Astrocyte (in vitro differentiated cells and primary cell): ENCODE measurements around the gene SLC25A29. TPM values are rescaled to one million over a fixed set of nuclear protein-coding genes. Genes with fewer than 3 reads are reported as not detected.

Experiments
- DNase-seq: peaks from one replicate; pipeline ENCODE4 v3.0.0-alpha.2; 2010; ENCODE audit warnings: low read depth
- FAIRE-seq: peaks from 2 replicates; lab custom pipeline; 2011; peaks lifted over from hg19 to GRCh38; lab: Jason Lieb, UNC
- H2AFZ ChIP-seq: 2 replicates; pipeline ENCODE4 v1.6.0; 2012; ENCODE audit warnings: low read depth, low read length, inconsistent platforms
- H3K27ac ChIP-seq: 2 replicates; pipeline ENCODE4 v1.5.1; 2011; ENCODE audit warnings: low read depth, low read length, inconsistent platforms
- H3K27me3 ChIP-seq: 2 replicates; pipeline ENCODE4 v1.6.0; 2011; ENCODE audit warnings: low read length, inconsistent platforms; ENCODE audit not compliant: insufficient read depth
- H3K36me3 ChIP-seq: 2 replicates; pipeline ENCODE4 v1.5.1; 2011; ENCODE audit warnings: low read length, inconsistent platforms; ENCODE audit not compliant: insufficient read depth
- H3K4me1 ChIP-seq: 2 replicates; pipeline ENCODE4 v1.5.1; 2011; ENCODE audit warnings: low read length, inconsistent platforms; ENCODE audit not compliant: insufficient read depth
- H3K4me2 ChIP-seq: 2 replicates; pipeline ENCODE4 v1.6.0; 2012; ENCODE audit warnings: low read length, inconsistent platforms
- H3K4me3 ChIP-seq: 2 replicates; pipeline ENCODE4 v1.5.1; 2011; ENCODE audit warnings: low read depth, mild to moderate bottlenecking, low read length, inconsistent platforms; ENCODE audit not compliant: insufficient read depth
- H3K79me2 ChIP-seq: 2 replicates; pipeline ENCODE4 v1.6.0; 2012; ENCODE audit warnings: mild to moderate bottlenecking, low read length, inconsistent platforms; ENCODE audit not compliant: insufficient read depth
- H3K9ac ChIP-seq: 2 replicates; pipeline ENCODE4 v1.6.0; 2012; ENCODE audit warnings: mild to moderate bottlenecking, low read length, inconsistent platforms
- H3K9me3 ChIP-seq: 2 replicates; pipeline ENCODE4 v1.5.1; 2012; ENCODE audit warnings: low read depth, mild to moderate bottlenecking, low read length, inconsistent platforms; ENCODE audit not compliant: insufficient read depth
- H4K20me1 ChIP-seq: 2 replicates; pipeline ENCODE4 v1.6.0; 2012; ENCODE audit warnings: low read length, inconsistent platforms; ENCODE audit not compliant: insufficient read depth
- H3K27ac Mint-ChIP-seq: one replicate; pipeline ENCODE4 v1.8.0; 2021; ENCODE audit warnings: mild to moderate bottlenecking, mixed read lengths; ENCODE audit not compliant: unreplicated experiment
- H3K27me3 Mint-ChIP-seq: one replicate; pipeline ENCODE4 v1.8.0; 2021; ENCODE audit warnings: low read depth, mixed read lengths; ENCODE audit not compliant: unreplicated experiment
- H3K36me3 Mint-ChIP-seq: one replicate; pipeline ENCODE4 v1.8.0; 2021; ENCODE audit warnings: low read depth, mixed read lengths; ENCODE audit not compliant: unreplicated experiment
- H3K4me1 Mint-ChIP-seq: one replicate; pipeline ENCODE4 v1.8.0; 2021; ENCODE audit warnings: low read depth, mixed read lengths; ENCODE audit not compliant: unreplicated experiment
- H3K4me3 Mint-ChIP-seq: one replicate; pipeline ENCODE4 v1.8.0; 2021; ENCODE audit warnings: mild to moderate bottlenecking, moderate library complexity, mixed read lengths; ENCODE audit not compliant: unreplicated experiment
- H3K9me3 Mint-ChIP-seq: one replicate; pipeline ENCODE4 v1.8.0; 2021; ENCODE audit warnings: mild to moderate bottlenecking, mixed read lengths; ENCODE audit not compliant: unreplicated experiment
- CTCF ChIP-seq: IDR thresholded peaks from 2 replicates; pipeline ENCODE4 v1.5.1; 2011; ENCODE audit warnings: low read depth, mild to moderate bottlenecking, inconsistent platforms, low read length, moderate library complexity; ENCODE audit not compliant: insufficient read depth
- EZH2 ChIP-seq: IDR thresholded peaks from 2 replicates; pipeline ENCODE4 v1.6.1; 2012; ENCODE audit warnings: mild to moderate bottlenecking, low read length, inconsistent platforms; ENCODE audit not compliant: insufficient read depth
- total RNA-seq: library from RNA; stranded (reverse); gene quantifications from 2 replicates; pipeline ENCODE4 v1.2.1, GENCODE V29; 2021

Gene SLC25A29
- total RNA-seq, 1 donor from 2014 or later: 30.2 TPM

GRCh38 chr14:100287202-100287997, 18.8 kb downstream of the SLC25A29 start:
- DNase-seq: no peak
- Histone ChIP-seq H4K20me1 (peaks cover 35% of the 10 kb centered on the region), H3K4me2 (no peak overlapping the region), H3K27ac (no peak overlapping the region), H3K4me1 (no peaks in the 10 kb centered on the region), H3K9ac (no peak overlapping the region), H3K4me3 (no peak overlapping the region), H3K79me2 (peaks cover 4% of the 10 kb centered on the region), H3K27me3 (no peaks in the 10 kb centered on the region), H3K36me3 (no peaks in the 10 kb centered on the region), H2AFZ (no peak overlapping the region), H3K9me3 (no peaks in the 10 kb centered on the region)
- H3K36me3 Mint-ChIP-seq: peaks cover 3% of the 10 kb centered on the region
- peaks cover 13% of the 10 kb centered on the region for H3K4me1 Mint-ChIP-seq
- TF ChIP-seq EZH2 (no peak), CTCF (no peak)
- no peak for FAIRE-seq
- H3K4me3 Mint-ChIP-seq: peak overlapping the region; percentile 45
- H3K9me3 Mint-ChIP-seq: no peaks in the 10 kb centered on the region
- no peaks in the 10 kb centered on the region for H3K27me3 Mint-ChIP-seq
- no peak overlapping the region for H3K27ac Mint-ChIP-seq

DNA sequence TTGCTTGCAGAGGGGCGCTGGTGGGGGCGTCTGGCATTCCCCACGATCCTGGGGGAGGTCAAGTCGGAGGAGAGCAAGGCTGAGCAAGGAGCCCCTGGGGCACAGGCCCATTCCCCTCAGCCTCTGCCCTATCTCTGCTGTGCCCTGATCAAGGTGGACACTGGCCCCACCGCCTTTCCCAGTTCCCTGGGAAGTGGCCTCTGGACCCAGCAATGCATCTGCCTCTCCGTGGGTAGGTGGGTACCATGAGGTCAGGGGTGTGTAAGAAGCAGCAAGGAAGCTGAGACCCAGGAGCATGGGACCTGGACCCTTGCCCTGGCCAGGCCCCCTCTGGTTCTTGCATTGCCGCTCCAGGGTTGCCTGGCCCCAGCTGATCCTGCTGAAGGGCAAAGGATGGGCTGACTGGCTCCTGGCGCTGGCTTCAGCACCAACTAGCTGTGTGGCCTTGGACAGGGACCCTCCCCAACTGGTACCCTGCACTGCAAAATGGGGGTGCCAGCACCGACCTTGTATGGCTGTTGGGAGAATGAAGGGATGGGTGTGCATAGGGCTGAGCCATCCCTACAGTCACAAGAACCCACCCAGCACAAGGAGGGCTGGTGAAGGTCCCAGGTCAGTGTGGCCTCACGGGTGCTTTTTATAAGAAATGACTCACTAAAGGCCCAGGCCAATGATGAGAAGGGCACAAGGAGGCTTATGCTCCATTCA, 19.6 kb downstream of the SLC25A29 start:
- Histone ChIP-seq H4K20me1 (peaks cover 43% of the 10 kb centered on the region), H3K9ac (no peak overlapping the region), H3K27ac (no peak overlapping the region), H3K4me1 (no peaks in the 10 kb centered on the region), H3K4me2 (no peak overlapping the region), H3K79me2 (peaks cover 12% of the 10 kb centered on the region), H2AFZ (no peak overlapping the region), H3K36me3 (no peaks in the 10 kb centered on the region), H3K4me3 (no peak overlapping the region), H3K9me3 (no peaks in the 10 kb centered on the region), H3K27me3 (no peaks in the 10 kb centered on the region)
- Mint-ChIP-seq H3K4me1 (peaks cover 18% of the 10 kb centered on the region), H3K27me3 (no peaks in the 10 kb centered on the region), H3K27ac (no peak overlapping the region), H3K9me3 (no peaks in the 10 kb centered on the region), H3K4me3 (peak overlapping the region; percentile 81), H3K36me3 (peaks cover 4% of the 10 kb centered on the region)
- no peak for DNase-seq
- no peak for FAIRE-seq
- no peak for TF ChIP-seq CTCF
- TF ChIP-seq EZH2: no peak
